ENCODE data around the gene MRPL1.
A peak's percentile ranks its signal among the peaks of the same experiment; 100 is the strongest.

The MRPL1 gene

GRCh38 chr4:77820649-77821561 lies 41.7 kb upstream of the MRPL1 start:
- peak overlapping the region; percentile 84 to 98 for H3K9ac ChIP-seq (ENCODE audit: low read depth in 1 of 2, low read length in 2 of 2)
- H3K4me1 ChIP-seq (ENCODE audit: control insufficient read depth in 2 of 2, insufficient read depth in 2 of 2, low read length in 2 of 2) = peaks cover 9 to 21% of the 10 kb centered on the region in 2 donors
- H3K9me3 ChIP-seq (ENCODE audit: control insufficient read depth in 2 of 2, low read length in 2 of 2) = no peaks in the 10 kb centered on the region
- no peaks in the 10 kb centered on the region for H3K36me3 ChIP-seq (ENCODE audit: control insufficient read depth in 2 of 2, insufficient read depth in 2 of 2, low read length in 2 of 2)
- peak overlapping the region; percentile 85 to 100 for H3K4me3 ChIP-seq (ENCODE audit: low read length in 2 of 2)
- H3K27ac ChIP-seq (ENCODE audit: low read depth in 2 of 2, low read length in 2 of 2) = peak overlapping the region; percentile 99
- H3K27me3 ChIP-seq (ENCODE audit: control insufficient read depth in 2 of 2, insufficient read depth in 2 of 2, low read length in 2 of 2) = no peaks in the 10 kb centered on the region

- Histone ChIP-seq H3K27me3 (ENCODE audit: control insufficient read depth in 2 of 2, insufficient read depth in 2 of 2, low read length in 2 of 2) (no peaks in the 10 kb centered on the region), H3K27ac (ENCODE audit: low read depth in 2 of 2, low read length in 2 of 2) (peak overlapping the region; percentile 99), H3K36me3 (ENCODE audit: control insufficient read depth in 2 of 2, insufficient read depth in 2 of 2, low read length in 2 of 2) (no peaks in the 10 kb centered on the region), H3K9me3 (ENCODE audit: control insufficient read depth in 2 of 2, low read length in 2 of 2) (no peaks in the 10 kb centered on the region), H3K4me1 (ENCODE audit: control insufficient read depth in 2 of 2, insufficient read depth in 2 of 2, low read length in 2 of 2) (peaks cover 6 to 18% of the 10 kb centered on the region in 2 donors), H3K4me3 (ENCODE audit: low read length in 2 of 2) (peak overlapping the region in 1 of 2 donors; percentile 85), H3K9ac (ENCODE audit: low read depth in 1 of 2, low read length in 2 of 2) (peak overlapping the region in 1 of 2 donors; percentile 19)
Observed at GRCh38 chr4:77821775-77822174, 40.9 kb upstream of the MRPL1 start.

- H3K4me1 ChIP-seq (ENCODE audit: control insufficient read depth in 2 of 2, insufficient read depth in 2 of 2, low read length in 2 of 2) = peaks cover 2% of the 10 kb centered on the region in 2 donors
- no peaks in the 10 kb centered on the region for H3K36me3 ChIP-seq (ENCODE audit: control insufficient read depth in 2 of 2, insufficient read depth in 2 of 2, low read length in 2 of 2)
- no peak overlapping the region for H3K4me3 ChIP-seq (ENCODE audit: low read length in 2 of 2)
- H3K9ac ChIP-seq (ENCODE audit: low read depth in 1 of 2, low read length in 2 of 2) = no peak overlapping the region
- no peak overlapping the region for H3K27ac ChIP-seq (ENCODE audit: low read depth in 2 of 2, low read length in 2 of 2)
- H3K9me3 ChIP-seq (ENCODE audit: control insufficient read depth in 2 of 2, low read length in 2 of 2) = no peaks in the 10 kb centered on the region
- peaks cover 0 to 3% of the 10 kb centered on the region in 2 donors for H3K27me3 ChIP-seq (ENCODE audit: control insufficient read depth in 2 of 2, insufficient read depth in 2 of 2, low read length in 2 of 2)
Observed at GRCh38 chr4:77826275-77826674, 36.4 kb upstream of the MRPL1 start.

DNA sequence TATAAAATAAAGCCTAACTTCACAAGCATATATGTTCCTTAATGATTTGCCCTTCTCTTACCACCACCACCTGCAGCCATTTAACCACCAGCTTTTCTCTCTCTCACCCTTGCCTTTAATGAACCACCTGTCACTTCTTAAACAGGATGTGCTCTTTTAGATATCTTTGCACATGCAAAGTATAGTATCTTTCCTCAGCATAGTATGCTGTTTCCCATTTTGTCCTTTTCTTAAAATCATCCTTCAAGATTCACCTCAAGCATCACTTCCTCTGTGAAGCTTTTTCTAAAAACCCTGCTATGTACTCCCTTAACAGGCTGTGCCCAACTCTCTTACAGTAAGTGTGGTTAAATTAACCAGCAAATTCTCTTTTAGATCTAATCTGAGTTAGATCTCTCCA lies 35.3 kb upstream of the MRPL1 start:
- H3K9ac ChIP-seq (ENCODE audit: low read depth in 1 of 2, low read length in 2 of 2) = no peak overlapping the region
- H3K27me3 ChIP-seq (ENCODE audit: control insufficient read depth in 2 of 2, insufficient read depth in 2 of 2, low read length in 2 of 2) = peaks cover 0 to 3% of the 10 kb centered on the region in 2 donors
- no peaks in the 10 kb centered on the region for H3K9me3 ChIP-seq (ENCODE audit: control insufficient read depth in 2 of 2, low read length in 2 of 2)
- no peaks in the 10 kb centered on the region for H3K36me3 ChIP-seq (ENCODE audit: control insufficient read depth in 2 of 2, insufficient read depth in 2 of 2, low read length in 2 of 2)
- no peaks in the 10 kb centered on the region for H3K4me1 ChIP-seq (ENCODE audit: control insufficient read depth in 2 of 2, insufficient read depth in 2 of 2, low read length in 2 of 2)
- no peak overlapping the region for H3K27ac ChIP-seq (ENCODE audit: low read depth in 2 of 2, low read length in 2 of 2)
- no peak overlapping the region for H3K4me3 ChIP-seq (ENCODE audit: low read length in 2 of 2)

DNA sequence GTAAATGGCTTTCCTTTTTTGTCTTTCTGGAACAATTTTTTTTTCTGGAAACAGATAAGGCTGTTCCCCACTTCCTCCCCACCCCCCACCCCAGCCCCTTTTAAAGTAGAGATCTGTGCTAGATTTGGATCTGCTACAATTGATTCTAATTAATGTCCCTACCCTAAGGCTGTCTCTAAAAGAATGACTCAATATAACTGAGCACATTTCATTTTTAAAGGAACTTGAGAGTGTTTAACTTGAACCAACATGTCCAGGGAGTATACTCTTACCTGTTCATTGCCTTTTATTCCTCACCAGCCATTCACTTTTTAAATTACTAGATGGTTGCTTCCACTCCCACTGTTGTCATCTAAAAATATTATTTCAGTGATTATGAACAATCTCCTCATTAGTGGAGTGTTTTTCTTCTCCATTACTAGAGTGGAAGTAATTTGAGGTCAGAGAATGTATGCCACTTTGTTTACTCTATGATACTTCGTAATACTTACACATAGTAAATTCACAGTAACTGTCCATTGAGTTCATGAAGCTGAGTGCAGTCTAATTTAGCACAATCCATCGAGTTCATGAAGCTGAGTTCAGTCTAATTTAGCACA lies 29.4 kb upstream of the MRPL1 start:
- Histone ChIP-seq H3K9ac (ENCODE audit: low read depth in 1 of 2, low read length in 2 of 2) (no peak overlapping the region), H3K27ac (ENCODE audit: low read depth in 2 of 2, low read length in 2 of 2) (no peak overlapping the region), H3K9me3 (ENCODE audit: control insufficient read depth in 2 of 2, low read length in 2 of 2) (no peaks in the 10 kb centered on the region), H3K36me3 (ENCODE audit: control insufficient read depth in 2 of 2, insufficient read depth in 2 of 2, low read length in 2 of 2) (no peaks in the 10 kb centered on the region), H3K4me3 (ENCODE audit: low read length in 2 of 2) (no peak overlapping the region), H3K27me3 (ENCODE audit: control insufficient read depth in 2 of 2, insufficient read depth in 2 of 2, low read length in 2 of 2) (peaks cover 2 to 3% of the 10 kb centered on the region in 2 donors), H3K4me1 (ENCODE audit: control insufficient read depth in 2 of 2, insufficient read depth in 2 of 2, low read length in 2 of 2) (no peaks in the 10 kb centered on the region)

DNA sequence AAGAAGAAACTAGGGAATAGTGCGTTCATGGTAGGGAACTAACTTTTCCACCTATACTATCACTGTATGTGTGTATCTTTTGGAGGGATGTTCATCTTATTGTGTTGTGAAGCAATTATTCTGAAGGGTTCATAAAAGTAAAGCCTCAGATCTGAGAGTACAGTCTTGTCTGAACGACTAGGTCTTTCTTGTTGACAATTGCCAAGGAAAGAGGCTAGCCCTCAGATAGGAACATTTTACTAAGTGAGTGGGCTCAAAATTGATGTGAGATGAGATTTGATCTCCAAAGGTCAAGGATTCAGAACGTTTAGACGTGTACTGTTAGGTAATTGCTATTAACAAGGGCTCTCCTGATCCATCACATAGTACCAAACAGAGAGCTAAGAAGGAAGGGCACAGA lies 28.2 kb upstream of the MRPL1 start:
- Histone ChIP-seq H3K36me3 (ENCODE audit: control insufficient read depth in 2 of 2, insufficient read depth in 2 of 2, low read length in 2 of 2) (no peaks in the 10 kb centered on the region), H3K4me1 (ENCODE audit: control insufficient read depth in 2 of 2, insufficient read depth in 2 of 2, low read length in 2 of 2) (no peaks in the 10 kb centered on the region), H3K27ac (ENCODE audit: low read depth in 2 of 2, low read length in 2 of 2) (no peak overlapping the region), H3K27me3 (ENCODE audit: control insufficient read depth in 2 of 2, insufficient read depth in 2 of 2, low read length in 2 of 2) (peaks cover 0 to 2% of the 10 kb centered on the region in 2 donors), H3K9me3 (ENCODE audit: control insufficient read depth in 2 of 2, low read length in 2 of 2) (no peaks in the 10 kb centered on the region), H3K9ac (ENCODE audit: low read depth in 1 of 2, low read length in 2 of 2) (no peak overlapping the region), H3K4me3 (ENCODE audit: low read length in 2 of 2) (no peak overlapping the region)

- Histone ChIP-seq H3K9me3 (ENCODE audit: control insufficient read depth in 2 of 2, low read length in 2 of 2) (no peaks in the 10 kb centered on the region), H3K27ac (ENCODE audit: low read depth in 2 of 2, low read length in 2 of 2) (no peak overlapping the region), H3K4me3 (ENCODE audit: low read length in 2 of 2) (no peak overlapping the region), H3K4me1 (ENCODE audit: control insufficient read depth in 2 of 2, insufficient read depth in 2 of 2, low read length in 2 of 2) (no peaks in the 10 kb centered on the region), H3K9ac (ENCODE audit: low read depth in 1 of 2, low read length in 2 of 2) (no peak overlapping the region), H3K27me3 (ENCODE audit: control insufficient read depth in 2 of 2, insufficient read depth in 2 of 2, low read length in 2 of 2) (no peaks in the 10 kb centered on the region), H3K36me3 (ENCODE audit: control insufficient read depth in 2 of 2, insufficient read depth in 2 of 2, low read length in 2 of 2) (no peaks in the 10 kb centered on the region)
Observed at GRCh38 chr4:77843628-77844027, 19.0 kb upstream of the MRPL1 start.

- no peaks in the 10 kb centered on the region for H3K4me1 ChIP-seq (ENCODE audit: control insufficient read depth in 2 of 2, insufficient read depth in 2 of 2, low read length in 2 of 2)
- H3K9me3 ChIP-seq (ENCODE audit: control insufficient read depth in 2 of 2, low read length in 2 of 2) = no peaks in the 10 kb centered on the region
- H3K27ac ChIP-seq (ENCODE audit: low read depth in 2 of 2, low read length in 2 of 2) = no peak overlapping the region
- H3K4me3 ChIP-seq (ENCODE audit: low read length in 2 of 2) = no peak overlapping the region
- no peaks in the 10 kb centered on the region for H3K27me3 ChIP-seq (ENCODE audit: control insufficient read depth in 2 of 2, insufficient read depth in 2 of 2, low read length in 2 of 2)
- no peaks in the 10 kb centered on the region for H3K36me3 ChIP-seq (ENCODE audit: control insufficient read depth in 2 of 2, insufficient read depth in 2 of 2, low read length in 2 of 2)
- no peak overlapping the region for H3K9ac ChIP-seq (ENCODE audit: low read depth in 1 of 2, low read length in 2 of 2)
Observed at GRCh38 chr4:77844363-77844762, 18.3 kb upstream of the MRPL1 start.

- Histone ChIP-seq H3K4me3 (ENCODE audit: low read length in 2 of 2) (no peak overlapping the region), H3K36me3 (ENCODE audit: control insufficient read depth in 2 of 2, insufficient read depth in 2 of 2, low read length in 2 of 2) (no peaks in the 10 kb centered on the region), H3K9ac (ENCODE audit: low read depth in 1 of 2, low read length in 2 of 2) (no peak overlapping the region), H3K9me3 (ENCODE audit: control insufficient read depth in 2 of 2, low read length in 2 of 2) (no peaks in the 10 kb centered on the region), H3K27ac (ENCODE audit: low read depth in 2 of 2, low read length in 2 of 2) (no peak overlapping the region), H3K27me3 (ENCODE audit: control insufficient read depth in 2 of 2, insufficient read depth in 2 of 2, low read length in 2 of 2) (no peaks in the 10 kb centered on the region), H3K4me1 (ENCODE audit: control insufficient read depth in 2 of 2, insufficient read depth in 2 of 2, low read length in 2 of 2) (no peaks in the 10 kb centered on the region)
Observed at GRCh38 chr4:77845400-77845799, 17.2 kb upstream of the MRPL1 start.

DNA sequence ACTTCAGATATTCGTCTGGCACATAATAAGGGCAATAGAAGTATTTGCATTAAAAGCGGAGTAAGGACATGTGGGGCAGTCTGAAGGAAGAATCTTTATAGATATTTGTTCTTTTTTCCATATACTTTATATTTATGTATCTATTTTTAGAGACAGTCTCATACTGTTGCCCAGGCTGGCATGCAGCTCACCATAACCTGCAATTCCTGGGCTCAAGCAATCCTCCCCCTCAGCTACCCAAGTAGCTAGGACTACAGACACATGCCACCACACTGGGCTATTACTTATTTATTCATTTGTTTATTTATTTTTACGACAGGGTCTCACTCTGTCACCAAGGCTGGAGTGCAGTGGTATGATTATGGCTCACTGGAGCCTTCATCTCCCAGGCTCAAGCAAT lies 16.7 kb upstream of the MRPL1 start:
- Histone ChIP-seq H3K27me3 (ENCODE audit: control insufficient read depth in 2 of 2, insufficient read depth in 2 of 2, low read length in 2 of 2) (no peaks in the 10 kb centered on the region), H3K36me3 (ENCODE audit: control insufficient read depth in 2 of 2, insufficient read depth in 2 of 2, low read length in 2 of 2) (no peaks in the 10 kb centered on the region), H3K27ac (ENCODE audit: low read depth in 2 of 2, low read length in 2 of 2) (no peak overlapping the region), H3K9ac (ENCODE audit: low read depth in 1 of 2, low read length in 2 of 2) (no peak overlapping the region), H3K4me1 (ENCODE audit: control insufficient read depth in 2 of 2, insufficient read depth in 2 of 2, low read length in 2 of 2) (no peaks in the 10 kb centered on the region), H3K4me3 (ENCODE audit: low read length in 2 of 2) (no peak overlapping the region), H3K9me3 (ENCODE audit: control insufficient read depth in 2 of 2, low read length in 2 of 2) (no peaks in the 10 kb centered on the region)
